ENCODE results near the gene AGBL3. TPM values are rescaled to one million over a fixed set of nuclear protein-coding genes. Genes with fewer than 3 reads are reported as not detected.

The AGBL3 gene
- total and polyA plus RNA-seq, 9 of the 15 experiments (the other 6 are each of a cell fraction or from before 2014, with no cell fraction given) = 0.54 to 2.9 (median 1.7) TPM

DNA sequence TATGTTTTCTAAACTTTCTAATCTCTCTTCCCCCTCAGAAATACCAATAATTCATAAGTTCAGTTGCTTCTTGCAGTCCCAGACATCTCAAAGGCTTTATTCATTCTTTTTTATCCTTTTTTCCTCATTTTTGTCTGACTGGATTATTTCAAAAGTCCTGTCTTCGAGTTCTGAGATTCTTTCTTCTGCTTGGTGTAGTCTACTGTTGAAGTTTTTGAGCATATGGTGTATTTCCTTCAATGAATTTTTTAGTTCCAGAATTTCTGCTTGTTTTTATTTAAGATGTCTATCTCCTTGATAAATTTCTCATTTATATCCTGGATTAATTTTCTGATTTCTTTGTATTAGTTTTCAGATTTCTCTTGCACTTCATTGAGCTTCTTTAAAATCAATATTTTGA, 170.0 kb downstream of the AGBL3 start (continued):
- peak in 1 of 2 experiments; percentile 96; a peak in 2 of 3 replicates for TF ChIP-seq CBX3 (IDR thresholded peaks at IDR 0.05; ENCODE audit: borderline replicate concordance in 1 of 2, low read length in 2 of 2)
- TF ChIP-seq, protein P1, sequence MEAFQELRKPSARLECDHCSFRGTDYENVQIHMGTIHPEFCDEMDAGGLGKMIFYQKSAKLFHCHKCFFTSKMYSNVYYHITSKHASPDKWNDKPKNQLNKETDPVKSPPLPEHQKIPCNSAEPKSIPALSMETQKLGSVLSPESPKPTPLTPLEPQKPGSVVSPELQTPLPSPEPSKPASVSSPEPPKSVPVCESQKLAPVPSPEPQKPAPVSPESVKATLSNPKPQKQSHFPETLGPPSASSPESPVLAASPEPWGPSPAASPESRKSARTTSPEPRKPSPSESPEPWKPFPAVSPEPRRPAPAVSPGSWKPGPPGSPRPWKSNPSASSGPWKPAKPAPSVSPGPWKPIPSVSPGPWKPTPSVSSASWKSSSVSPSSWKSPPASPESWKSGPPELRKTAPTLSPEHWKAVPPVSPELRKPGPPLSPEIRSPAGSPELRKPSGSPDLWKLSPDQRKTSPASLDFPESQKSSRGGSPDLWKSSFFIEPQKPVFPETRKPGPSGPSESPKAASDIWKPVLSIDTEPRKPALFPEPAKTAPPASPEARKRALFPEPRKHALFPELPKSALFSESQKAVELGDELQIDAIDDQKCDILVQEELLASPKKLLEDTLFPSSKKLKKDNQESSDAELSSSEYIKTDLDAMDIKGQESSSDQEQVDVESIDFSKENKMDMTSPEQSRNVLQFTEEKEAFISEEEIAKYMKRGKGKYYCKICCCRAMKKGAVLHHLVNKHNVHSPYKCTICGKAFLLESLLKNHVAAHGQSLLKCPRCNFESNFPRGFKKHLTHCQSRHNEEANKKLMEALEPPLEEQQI (IDR thresholded peaks at IDR 0.05) = peak; percentile 71
- no peak for TF ChIP-seq COPS2 (conservative IDR thresholded peaks at IDR 0.05)
- TF ChIP-seq GTF3C2 (IDR thresholded peaks at IDR 0.05; ENCODE audit: borderline replicate concordance, extremely low read depth, insufficient read length) = no peak
- TF ChIP-seq E2F3 (CRISPR knock-in tag; IDR thresholded peaks at IDR 0.05) = no peak
- no peak for TF ChIP-seq LCOR (CRISPR knock-in tag; IDR thresholded peaks at IDR 0.05)
- no peak for TF ChIP-seq ARID1B (IDR thresholded peaks at IDR 0.05)
- TF ChIP-seq ELF2 (CRISPR knock-in tag; IDR thresholded peaks at IDR 0.05) = no peak
- TF ChIP-seq ZNF347 (CRISPR knock-in tag; IDR thresholded peaks at IDR 0.05; ENCODE audit: low read depth) = no peak
- no peak for TF ChIP-seq SRSF7 (optimal IDR thresholded peaks at IDR 0.05; ENCODE audit: low read depth, low read length)
- no peak for TF ChIP-seq NCOA2 (IDR thresholded peaks at IDR 0.05; ENCODE audit: partially characterized antibody in 2 of 2)
- no peak for TF ChIP-seq ZKSCAN1 (IDR thresholded peaks at IDR 0.05; ENCODE audit: low read depth, low read length)
- TF ChIP-seq JUNB (CRISPR knock-in tag; conservative IDR thresholded peaks at IDR 0.05) = no peak
- no peak for TF ChIP-seq BCL6 (CRISPR knock-in tag; IDR thresholded peaks at IDR 0.05)
- peak; percentile 63; the same call in 1 of the 2 replicates for TF ChIP-seq EHMT2 (IDR thresholded peaks at IDR 0.05)
- TF ChIP-seq HEY1 (CRISPR knock-in tag; IDR thresholded peaks at IDR 0.05; ENCODE audit: borderline replicate concordance) = no peak
- peak; percentile 83; the same call in 1 of the 2 replicates for TF ChIP-seq ZNF445 (CRISPR knock-in tag; IDR thresholded peaks at IDR 0.05; ENCODE audit: low read depth)
- TF ChIP-seq FUS (optimal IDR thresholded peaks at IDR 0.05; ENCODE audit: low read depth, low read length) = no peak
- TF ChIP-seq SAFB (IDR thresholded peaks at IDR 0.05; ENCODE audit: borderline replicate concordance, low read depth, low read length) = no peak
- TF ChIP-seq XRCC3 (IDR thresholded peaks at IDR 0.05) = no peak
- no peak for TF ChIP-seq ZC3H11A (IDR thresholded peaks at IDR 0.05; ENCODE audit: low read depth, low read length)
- no peak for TF ChIP-seq PHF20 (IDR thresholded peaks at IDR 0.05; ENCODE audit: partially characterized antibody)
- no peak for TF ChIP-seq KLF10 (CRISPR knock-in tag; IDR thresholded peaks at IDR 0.05)
- no peak for TF ChIP-seq BDP1 (IDR thresholded peaks at IDR 0.05; ENCODE audit: insufficient read depth, insufficient read length)
- no peak for TF ChIP-seq ZNF263 (CRISPR knock-in tag; IDR thresholded peaks at IDR 0.05; ENCODE audit: borderline replicate concordance)
- no peak for TF ChIP-seq ERF (CRISPR knock-in tag; IDR thresholded peaks at IDR 0.05)
- no peak for TF ChIP-seq FOXK2 (conservative IDR thresholded peaks at IDR 0.05 in 1 of 2, IDR thresholded peaks at IDR 0.05 in 1 of 2; ENCODE audit: low read depth in 2 of 2)
- no peak for TF ChIP-seq PML (IDR thresholded peaks at IDR 0.05; ENCODE audit: low read length)
- TF ChIP-seq EP300 (IDR thresholded peaks at IDR 0.05; ENCODE audit: low read length) = no peak
